Cortex of kidney (tissue), 1 donor: ENCODE results near the gene GOLGA2.
"Not testable (repeated sequence)": the region's sequence is repeated elsewhere in the genome, so short reads cannot be mapped to it uniquely, and the experiment has no call there.

ENCODE experiments used
- DNase-seq: peaks from one replicate; lab custom pipeline; 2025; lab: John Stamatoyannopoulos, UW

Gene GOLGA2

DNA sequence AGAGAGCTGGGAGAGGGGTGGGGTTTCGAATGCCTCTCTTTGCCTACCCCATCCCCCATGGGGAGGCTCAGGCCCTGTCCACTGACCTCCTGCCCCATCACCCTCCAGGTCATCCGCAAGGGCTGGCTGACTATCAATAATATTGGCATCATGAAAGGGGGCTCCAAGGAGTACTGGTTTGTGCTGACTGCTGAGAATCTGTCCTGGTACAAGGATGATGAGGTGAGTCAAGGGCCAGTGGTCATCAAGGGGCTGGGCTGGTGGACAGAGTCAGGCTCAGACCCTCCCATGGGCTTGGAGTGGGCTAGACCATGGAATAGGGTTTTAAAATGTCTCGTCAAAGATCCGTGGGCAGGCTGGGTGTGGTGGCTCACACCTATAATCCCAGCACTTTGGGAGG, 33.7 kb downstream of the GOLGA2 start:
- no peak for DNase-seq

DNA sequence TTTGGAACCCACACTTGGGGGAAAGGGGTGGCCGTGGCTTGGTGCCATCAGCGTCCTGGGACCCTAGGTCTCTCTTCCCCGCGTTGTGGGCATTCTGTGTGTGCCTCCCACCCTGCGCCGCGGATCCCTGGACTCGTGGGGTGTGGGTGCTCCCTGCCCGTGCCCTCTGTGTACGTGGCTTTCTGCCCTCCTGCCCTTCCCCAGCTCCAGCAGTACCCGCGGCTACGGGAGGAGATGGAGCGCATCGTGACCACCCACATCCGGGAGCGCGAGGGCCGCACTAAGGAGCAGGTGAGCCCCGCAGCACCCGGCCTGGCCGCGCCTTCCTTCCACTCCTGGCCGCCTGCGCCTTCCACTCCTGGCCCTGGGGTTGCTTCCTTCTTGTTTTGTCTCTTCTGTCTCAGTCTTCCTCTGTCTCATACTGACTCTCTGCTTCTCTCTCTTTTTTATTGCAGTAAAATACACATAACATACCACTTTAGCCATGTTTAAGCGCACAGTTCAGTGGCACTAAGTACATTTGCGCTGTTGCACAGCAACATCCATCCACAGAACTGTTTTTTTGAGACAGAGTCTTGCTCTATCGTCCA, 41.9 kb downstream of the GOLGA2 start:
- DNase-seq: no peak

DNA sequence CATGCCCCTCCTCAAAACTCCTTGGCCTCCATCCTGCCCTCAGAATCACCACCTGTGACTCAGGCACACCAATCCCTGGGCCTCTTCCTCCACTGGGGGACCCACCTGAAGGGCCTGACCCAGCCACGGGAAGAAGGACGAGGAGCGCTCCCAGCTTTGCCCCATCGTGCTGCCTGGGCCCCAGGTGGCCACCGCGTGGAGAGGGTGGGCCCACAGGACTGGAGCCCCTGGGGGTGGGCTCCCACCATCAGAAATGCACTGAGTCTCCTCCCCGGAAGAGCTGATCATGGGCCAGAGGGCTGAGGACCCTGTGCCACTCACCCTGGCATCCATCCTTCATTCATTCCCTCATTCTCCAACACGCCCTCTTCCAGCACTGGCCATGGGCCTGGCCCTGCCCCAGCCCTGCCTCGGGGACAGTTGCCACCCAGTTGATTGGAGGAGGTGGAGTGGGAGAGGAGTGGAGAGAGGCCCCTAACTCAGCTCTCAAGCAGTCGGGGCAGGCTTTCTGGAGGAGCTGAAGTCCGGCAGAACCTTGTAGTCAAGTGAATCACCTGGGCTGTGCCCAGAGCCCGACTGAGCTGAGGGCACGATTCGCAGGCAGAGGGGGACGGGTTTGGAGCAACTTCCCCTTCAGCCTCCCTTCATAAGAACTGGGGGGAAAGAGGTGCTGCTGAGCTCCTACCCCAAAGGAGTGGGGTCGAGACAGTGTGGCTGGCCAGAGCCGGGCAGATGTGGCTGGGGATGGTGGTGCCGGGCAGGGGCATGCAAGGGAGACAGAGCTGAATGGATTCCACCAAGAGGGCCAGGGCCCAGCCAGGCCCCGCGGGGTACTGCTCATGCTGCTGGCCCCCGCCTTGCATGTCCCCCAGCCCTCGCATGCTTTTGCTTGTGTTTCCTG, 43.0 kb downstream of the GOLGA2 start:
- DNase-seq: no peak

DNA sequence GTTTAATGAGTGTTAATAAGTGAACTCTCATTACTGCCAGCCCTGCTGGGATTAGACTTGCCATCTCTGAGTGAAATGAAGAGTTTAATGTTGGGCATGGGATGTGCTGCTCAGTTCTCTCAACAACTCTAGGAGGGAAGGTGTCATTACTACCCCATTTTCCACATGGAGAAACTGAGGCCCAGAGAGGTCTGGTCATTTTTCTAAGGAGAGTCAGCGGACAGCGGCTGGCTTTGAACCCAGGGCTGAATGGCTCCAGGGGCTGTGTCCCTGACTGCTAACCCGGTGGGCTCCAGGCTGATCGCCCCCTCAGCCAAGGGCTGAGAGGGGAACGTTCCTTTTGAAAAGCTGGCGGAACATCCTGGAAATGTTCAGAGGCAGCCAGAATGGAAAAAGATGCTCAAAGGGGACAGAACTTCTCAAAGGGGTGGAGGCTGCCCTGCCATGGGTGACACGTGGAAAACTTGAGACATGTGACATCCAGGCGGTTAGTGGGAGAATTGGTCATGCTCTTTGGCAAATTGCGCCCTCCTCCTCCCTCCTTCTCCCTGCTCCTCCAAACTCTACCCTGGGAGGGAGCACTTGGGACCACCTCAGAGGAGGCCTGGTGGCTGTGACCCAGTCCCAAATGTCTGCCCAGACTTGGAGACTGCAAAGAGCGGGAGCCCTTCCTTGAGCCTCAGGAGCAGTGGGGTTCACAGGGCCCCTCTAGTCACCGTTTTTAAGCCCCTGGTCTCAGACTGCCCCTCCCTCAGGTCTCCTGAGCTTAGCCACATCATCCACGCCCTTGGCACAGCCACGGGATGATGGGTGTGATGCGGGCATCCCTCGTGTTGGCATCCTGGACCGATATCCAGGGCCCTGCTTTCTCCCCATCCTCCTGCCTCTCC, 43.9 kb downstream of the GOLGA2 start:
- DNase-seq: no peak

DNA sequence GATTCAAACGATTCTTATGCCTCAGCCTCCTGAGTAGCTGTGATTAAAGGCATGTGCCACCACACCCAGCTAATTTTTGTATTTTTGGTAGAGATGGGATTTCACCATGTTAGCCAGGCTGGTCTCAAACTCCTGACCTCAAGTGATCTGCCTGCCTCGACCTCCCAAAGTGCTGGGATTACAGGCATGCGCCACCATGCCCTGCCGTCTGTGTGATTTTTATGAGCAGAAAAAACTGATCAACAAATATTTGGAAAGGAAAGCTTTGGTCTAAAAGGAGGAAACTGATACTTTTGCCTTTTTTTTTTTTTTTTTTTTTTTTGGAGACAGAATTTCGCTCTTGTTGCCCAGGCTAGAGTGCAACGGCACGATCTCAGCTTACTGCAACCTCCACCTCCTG, 44.9 kb downstream of the GOLGA2 start:
- not testable (repeated sequence) for DNase-seq

DNA sequence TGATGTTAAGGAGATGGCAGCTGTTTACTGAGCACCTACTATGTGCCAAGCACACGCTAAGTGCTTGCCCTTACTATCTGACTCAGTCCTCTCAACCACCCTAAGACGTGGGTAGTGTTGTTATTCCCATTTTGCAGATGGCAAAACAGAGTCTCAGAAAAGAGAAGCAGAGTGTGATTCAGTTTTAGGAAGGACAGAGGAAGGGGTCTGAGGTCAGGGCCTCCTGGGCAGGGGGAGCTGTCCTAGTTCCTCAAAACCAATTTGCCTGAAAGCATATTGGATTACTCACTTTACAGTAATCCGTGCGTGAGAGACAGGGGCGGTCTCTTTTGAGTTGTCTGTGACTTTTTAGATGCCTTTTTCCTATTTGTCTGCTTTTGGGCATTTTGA, 49.4 kb downstream of the GOLGA2 start:
- DNase-seq: no peak

DNA sequence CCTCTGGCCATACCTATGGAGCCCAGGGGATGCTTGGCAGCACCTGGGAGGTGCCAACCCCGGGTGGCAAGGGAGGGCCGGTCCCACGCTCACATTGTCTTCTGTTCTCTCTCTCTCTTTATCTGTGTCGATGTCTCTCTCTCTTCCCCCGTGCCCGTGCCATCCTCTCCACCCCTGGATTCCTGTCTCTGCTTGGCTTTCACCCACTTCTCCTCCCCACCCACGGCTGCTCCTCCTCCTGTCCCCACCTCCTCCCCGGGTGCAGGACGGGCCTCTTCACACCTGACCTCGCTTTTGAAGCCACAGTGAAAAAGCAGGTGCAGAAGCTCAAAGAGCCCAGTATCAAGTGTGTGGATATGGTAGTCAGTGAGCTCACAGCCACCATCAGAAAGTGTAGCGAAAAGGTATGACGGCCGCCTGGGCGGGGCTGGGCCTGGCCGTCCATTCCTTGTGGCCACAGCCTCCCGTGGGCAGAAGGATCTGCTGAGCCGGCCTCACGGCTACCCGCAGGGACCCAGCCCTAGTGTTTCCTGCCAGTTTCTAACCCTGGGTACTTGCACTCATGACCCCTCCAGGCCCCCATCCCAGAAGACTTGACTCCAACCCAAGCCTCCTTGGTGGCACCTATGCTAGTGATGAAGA, 49.9 kb downstream of the GOLGA2 start:
- no peak for DNase-seq

DNA sequence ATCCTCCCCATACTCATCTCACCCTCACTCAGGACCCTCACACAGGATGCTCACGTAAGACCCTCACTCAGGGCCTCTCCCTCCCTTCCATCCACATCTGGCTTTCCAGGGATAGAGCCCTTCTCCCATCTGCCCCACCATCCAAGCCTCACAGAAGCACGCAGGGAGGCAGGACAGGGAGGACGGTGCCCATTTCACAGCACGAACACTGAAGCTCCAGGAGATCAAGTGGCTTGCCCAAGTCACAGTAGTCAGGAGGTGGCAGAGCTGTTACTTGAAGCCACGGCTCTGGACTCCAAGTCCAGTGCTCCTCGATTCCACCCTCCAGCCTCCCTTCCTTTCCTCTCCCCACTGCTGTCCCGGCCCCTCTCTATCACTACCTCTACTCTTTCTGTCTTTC, 50.9 kb downstream of the GOLGA2 start:
- no peak for DNase-seq

DNA sequence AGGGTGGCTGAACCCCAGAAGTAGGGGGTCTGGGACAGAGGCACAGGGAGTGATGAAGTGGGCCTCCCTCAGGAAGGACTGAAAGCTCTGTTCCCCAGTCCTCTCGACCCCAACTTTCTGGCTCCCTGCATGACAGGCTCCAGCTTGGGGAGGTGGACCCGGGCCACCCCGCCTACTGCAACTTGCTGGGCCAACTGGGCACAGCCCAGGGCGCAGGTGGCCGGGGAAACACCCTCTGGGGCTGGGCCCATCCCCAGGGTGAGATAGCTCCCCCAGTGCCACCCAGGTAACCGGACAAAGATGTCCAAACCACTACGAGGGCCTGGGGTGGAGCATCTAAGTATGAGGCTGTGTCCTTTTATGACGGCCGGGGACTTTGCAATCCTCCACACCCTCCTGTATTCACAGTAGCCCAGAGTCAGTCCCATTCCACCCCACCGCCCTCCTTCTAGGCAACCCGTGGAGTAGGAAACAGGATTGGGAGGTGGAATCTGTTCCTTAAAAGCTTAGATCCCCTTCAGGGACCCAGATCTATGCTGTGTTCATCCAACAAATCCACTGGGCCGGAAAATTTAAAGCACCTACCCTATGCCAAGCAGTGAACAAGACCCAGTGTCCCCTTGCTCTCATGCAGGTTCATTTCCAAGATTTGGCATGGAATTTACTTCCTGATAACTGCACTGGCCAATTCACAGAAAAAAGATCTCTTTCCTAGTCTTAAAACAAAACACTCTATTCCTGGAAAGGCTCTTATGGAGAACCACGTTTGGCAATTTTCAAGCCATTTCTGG, 52.7 kb downstream of the GOLGA2 start:
- no peak for DNase-seq

DNA sequence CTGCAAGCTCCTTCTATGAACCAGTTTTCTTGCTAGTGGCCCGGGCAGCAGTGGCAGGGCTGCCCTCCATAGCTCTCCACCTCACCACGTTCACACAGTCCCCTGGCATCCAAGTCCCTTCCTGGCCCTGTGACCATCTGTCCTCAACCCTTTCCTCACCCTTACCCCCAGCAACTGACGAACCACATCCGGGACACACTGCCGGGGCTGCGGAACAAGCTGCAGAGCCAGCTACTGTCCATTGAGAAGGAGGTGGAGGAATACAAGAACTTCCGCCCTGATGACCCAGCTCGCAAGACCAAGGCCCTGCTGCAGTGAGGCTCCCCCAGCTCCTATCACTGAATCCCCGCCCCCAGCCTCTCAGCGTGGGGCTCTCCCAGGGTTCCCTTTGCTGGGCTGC, 53.8 kb downstream of the GOLGA2 start:
- no peak for DNase-seq

DNA sequence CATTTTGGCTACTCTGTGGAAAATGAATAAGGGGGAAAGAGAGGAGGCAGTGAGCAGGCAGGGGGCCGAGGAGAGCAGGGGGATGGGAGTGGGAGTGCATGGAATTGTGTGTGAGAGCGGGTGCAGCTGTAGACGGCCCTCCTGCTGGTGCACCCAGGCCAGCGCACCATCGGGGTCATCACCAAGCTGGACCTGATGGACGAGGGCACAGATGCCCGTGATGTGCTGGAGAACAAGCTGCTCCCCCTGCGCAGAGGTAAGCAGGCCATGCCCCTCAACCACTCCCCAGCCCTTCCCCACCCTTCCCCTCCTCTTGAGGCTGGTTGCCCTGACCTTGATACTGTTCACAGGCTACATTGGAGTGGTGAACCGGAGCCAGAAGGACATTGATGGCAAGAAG, 56.0 kb downstream of the GOLGA2 start:
- no peak for DNase-seq

DNA sequence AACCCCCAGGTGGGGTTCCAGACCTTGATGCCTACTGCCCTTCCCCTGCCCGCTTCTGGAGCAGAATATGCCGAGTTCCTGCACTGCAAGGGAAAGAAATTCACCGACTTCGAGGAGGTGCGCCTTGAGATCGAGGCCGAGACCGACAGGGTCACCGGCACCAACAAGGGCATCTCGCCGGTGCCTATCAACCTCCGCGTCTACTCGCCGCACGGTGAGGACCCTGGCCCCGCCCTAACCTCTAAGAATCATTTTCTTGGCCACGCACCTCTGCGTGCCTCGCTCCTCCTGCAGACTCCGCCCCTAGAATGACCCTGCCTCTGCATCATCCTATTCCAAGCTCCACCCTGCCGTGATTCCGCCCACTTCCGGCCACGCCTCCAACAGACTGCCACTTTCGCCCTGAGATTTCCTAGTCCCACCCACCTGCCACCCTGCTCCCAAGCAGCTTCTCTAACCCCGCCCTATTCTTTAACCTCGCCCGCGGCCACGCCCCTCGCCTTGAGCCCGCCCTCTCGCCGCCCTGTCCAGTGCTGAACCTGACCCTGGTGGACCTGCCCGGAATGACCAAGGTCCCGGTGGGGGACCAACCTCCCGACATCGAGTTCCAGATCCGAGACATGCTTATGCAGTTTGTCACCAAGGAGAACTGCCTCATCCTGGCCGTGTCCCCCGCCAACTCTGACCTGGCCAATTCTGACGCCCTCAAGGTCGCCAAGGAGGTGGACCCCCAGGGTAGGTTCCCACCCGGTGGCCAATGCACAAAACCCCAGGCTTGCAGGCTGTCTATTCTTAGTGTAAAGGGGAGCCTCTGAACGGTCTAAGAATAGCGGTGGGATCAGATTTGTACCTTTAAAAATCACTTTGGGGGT, 57.1 kb downstream of the GOLGA2 start:
- DNase-seq: no peak

DNA sequence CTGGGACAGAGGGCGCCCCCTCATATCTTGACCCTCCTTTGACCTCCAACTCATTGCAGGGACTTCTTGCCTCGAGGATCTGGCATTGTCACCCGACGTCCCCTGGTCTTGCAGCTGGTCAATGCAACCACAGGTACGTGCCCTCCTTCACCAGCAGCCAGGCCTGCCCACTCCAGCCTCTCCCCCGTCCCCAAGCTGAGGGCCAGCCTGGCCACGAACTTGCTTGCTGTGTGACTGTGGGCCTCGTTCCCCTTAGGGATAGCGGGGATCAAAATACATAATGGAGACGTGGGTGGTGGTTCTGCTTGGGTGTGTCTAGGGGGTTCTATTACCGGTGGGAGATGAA, 57.7 kb downstream of the GOLGA2 start:
- DNase-seq: no peak

DNA sequence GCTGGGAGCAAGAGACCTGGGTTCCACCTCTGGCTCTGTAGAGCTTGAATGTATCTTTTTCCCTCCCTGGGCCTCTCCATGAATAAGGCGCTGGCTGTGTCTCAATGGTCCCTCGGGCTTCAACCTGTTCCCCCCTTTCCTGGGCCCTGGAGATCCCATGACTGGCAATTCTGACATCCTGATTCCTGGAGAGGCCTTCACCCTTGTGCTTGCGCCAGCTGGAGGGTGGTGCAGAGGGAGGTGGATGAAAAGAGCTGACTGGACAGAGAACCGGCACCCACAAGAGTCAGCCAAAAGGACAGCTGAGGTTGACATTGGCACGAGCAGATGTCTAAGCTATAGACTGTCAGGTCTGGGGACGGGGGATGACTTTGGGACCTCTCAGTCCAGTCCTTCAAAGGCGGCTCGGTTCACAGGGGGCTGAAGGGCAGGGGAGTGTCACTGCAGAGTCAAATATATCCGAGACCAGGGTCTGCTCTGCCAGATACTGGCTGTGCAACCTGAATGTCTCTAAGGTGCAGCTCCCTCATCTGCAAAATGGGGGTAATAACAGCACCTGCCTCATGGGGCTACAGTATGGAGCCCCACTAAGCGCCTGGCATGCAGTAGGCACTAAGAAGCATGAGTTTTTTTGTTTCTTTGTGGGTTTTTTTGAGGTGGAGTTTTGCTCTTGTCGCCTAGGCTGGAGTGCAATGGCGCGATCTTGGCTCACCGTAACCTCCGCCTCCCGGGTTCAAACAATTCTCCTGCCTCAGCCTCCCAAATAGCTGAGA, 58.8 kb downstream of the GOLGA2 start:
- DNase-seq: no peak

DNA sequence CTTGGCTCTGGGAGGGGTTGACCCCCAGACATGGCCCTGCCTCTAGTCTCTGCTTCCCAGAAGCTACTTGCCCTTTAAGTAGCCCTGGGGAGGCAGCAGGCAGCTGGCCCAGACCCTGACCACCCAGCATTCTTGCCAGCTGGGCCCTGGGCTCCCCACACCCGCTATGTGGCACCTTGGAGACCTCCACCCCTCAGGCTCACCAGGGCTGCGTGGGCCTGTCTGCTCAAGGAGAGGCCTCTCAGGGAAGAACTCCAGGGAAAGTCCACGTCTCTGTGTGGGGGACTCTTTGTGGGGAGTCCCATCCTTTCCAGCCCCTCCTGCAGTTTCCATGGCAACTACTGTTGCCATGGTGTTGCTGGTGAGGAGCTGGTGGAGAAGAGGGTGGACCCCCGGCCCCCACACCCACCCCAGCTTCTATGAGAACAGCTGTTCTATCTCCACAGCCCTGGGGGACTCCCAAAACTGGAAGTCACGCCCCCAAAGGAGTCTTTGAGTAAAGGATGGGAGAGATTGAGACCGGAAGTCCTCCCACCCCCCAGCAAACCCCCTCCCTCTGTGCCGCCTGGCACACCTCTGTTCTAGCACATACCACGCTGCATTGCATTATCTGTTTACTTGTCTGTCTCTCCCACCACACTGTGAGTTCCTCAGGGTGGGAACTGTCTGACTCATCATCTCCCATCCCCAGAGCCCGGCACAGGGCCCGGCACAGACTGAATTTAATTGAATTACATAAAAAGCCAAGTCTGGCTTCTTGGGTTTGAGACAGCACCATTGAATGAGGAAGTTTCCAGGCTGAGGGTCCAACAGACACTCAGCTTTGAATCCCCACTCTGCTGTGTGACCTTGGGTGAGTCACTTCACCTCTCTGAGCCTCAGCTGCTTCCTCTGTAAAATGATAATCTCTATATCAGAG, 60.1 kb downstream of the GOLGA2 start:
- no peak for DNase-seq

DNA sequence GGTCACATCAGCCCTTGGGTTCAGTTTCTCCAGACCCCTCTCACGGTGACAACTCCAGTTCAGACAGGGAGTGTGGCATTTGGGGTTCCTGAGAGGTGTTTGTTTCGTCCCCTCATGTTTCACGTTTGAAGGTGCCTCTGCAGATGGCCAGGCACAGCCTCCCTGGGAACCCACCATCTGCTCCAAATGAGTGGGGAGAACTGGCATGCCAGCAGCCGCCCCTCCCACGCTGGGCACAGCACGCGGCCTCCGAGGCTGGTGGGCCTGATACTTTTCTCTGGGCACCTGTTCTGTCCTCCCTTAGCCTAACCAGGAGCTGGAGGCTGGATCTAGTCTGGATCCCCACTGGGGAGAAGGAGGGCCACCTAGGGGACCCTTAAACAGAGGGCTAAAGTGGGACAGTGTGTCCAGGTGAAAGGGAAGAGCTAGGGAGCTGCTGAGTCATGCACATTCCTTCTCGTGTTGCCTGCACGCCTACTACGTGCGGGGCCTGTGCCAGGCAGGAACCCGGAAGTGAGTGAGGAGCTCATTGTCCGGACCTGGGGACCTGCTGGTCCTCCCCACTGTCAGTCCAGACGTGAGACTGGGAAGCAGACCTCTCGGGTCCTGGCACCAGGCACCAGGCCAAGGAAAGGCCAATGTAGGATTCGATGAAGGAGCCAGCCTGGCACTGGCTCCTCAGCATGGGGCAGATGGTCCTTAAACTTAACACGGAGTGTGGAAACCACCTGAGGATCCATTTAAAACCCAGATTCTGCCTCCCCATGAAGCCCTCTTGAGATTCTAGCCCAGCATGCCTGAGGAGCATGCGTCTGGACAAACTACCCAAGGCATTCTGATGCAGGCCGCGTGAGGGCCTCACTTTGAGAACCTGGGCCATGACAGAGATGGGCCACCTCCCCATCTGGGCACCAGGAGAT, 61.0 kb downstream of the GOLGA2 start:
- no peak for DNase-seq

DNA sequence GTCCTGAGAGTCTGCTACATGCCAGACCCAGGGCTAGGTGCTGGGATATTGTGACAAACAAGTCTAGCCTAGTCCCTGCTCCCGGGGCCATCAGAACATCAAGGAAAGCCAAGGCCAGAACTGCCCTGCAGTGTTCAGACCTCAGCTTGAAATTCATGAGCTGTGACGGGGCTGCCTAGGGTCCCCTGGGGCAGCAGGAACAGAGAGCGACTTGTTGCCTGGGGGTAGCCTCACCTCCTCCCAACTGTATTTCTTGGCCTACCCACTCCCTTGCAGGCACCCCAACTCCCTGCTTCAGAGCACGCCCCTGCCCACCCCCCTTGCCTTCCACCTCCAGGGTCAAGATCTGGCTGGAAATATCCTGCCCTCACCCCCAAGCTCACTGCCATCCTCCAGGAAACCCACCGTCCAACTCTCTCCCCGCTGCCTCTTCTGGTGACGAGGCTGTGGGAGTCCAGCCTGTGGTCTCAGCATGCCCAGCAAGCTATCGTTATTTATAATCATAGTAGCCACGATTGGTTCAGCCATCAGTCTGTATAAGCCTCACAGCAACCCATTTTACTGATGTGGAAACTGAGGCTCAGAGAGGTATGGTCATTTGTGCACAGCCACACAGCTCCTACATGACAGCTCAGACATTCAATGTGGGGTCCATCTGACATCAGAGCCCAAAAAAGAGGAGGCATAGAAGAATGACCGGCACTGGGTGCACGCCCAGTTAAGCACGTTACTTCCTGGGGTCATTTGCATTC, 61.9 kb downstream of the GOLGA2 start:
- no peak for DNase-seq
